ENCODE measurements around the gene DLGAP4. TPM values are rescaled to one million over a fixed set of nuclear protein-coding genes. Genes with fewer than 3 reads are reported as not detected.

The DLGAP4 gene
- total RNA-seq, 1 donor from 2014 or later: 99.1 TPM

DNA sequence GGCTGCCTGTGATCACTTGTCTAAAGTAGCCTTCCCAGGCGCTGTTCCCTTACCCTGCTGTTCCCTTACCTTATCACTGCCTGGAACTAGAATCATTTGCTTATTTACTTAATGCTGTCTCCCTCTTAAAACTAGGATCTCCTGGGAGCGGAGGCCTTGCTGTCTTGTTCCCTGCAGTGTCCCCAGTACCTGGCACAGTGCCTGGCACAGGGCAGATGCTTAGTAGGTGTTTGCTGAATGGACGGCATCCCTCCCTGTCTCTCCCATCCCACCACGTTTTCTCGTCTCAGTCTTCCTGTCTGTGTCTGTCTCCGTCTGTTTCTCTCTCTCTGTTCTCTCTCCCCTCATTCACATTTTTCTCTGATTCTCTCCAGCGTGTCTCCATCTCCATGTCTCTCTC lies 135.3 kb downstream of the DLGAP4 start:
- Mint-ChIP-seq H3K27me3 (ENCODE audit: low read depth) (peaks cover 8% of the 10 kb centered on the region), H3K27ac (no peak overlapping the region), H3K4me1 (no peaks in the 10 kb centered on the region), H3K4me3 (no peak overlapping the region), H3K9me3 (no peaks in the 10 kb centered on the region), H3K36me3 (no peaks in the 10 kb centered on the region)
- TF ChIP-seq, protein P1, sequence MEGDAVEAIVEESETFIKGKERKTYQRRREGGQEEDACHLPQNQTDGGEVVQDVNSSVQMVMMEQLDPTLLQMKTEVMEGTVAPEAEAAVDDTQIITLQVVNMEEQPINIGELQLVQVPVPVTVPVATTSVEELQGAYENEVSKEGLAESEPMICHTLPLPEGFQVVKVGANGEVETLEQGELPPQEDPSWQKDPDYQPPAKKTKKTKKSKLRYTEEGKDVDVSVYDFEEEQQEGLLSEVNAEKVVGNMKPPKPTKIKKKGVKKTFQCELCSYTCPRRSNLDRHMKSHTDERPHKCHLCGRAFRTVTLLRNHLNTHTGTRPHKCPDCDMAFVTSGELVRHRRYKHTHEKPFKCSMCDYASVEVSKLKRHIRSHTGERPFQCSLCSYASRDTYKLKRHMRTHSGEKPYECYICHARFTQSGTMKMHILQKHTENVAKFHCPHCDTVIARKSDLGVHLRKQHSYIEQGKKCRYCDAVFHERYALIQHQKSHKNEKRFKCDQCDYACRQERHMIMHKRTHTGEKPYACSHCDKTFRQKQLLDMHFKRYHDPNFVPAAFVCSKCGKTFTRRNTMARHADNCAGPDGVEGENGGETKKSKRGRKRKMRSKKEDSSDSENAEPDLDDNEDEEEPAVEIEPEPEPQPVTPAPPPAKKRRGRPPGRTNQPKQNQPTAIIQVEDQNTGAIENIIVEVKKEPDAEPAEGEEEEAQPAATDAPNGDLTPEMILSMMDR (IDR thresholded peaks at IDR 0.05; ENCODE audit: unreplicated experiment): no peak
- no peak for DNase-seq (ENCODE audit: low spot score in 2 of 2, unreplicated experiment in 2 of 2)

DNA sequence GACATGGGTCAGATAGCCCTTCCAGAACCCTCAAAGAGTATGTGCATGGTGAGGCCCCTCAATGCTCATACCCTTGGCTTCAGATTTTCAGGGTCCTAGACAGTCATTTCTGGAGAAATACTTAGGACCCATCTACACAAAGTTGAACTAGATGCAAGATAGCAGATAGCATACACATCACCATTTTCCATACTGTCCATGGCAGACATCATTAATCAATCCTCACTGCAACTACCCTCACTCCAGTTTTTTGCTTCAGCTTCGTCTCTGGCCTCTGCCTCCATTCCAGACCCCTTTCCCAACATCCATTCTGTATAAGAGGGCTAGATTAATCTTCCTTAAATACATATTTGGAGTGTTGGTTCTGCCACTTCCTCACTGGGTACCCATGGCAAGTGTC lies 139.7 kb downstream of the DLGAP4 start:
- Mint-ChIP-seq H3K27ac (no peak overlapping the region), H3K27me3 (ENCODE audit: low read depth) (no peaks in the 10 kb centered on the region), H3K36me3 (no peaks in the 10 kb centered on the region), H3K4me3 (no peak overlapping the region), H3K9me3 (peaks cover 9% of the 10 kb centered on the region), H3K4me1 (peaks cover 10% of the 10 kb centered on the region)
- DNase-seq (ENCODE audit: low spot score in 2 of 2, unreplicated experiment in 2 of 2): no peak
- TF ChIP-seq, protein P1 (IDR thresholded peaks at IDR 0.05; ENCODE audit: unreplicated experiment): no peak

GRCh38 chr20:36446557-36446956 lies 140.4 kb downstream of the DLGAP4 start:
- Mint-ChIP-seq H3K9me3 (peaks cover 10% of the 10 kb centered on the region), H3K27me3 (ENCODE audit: low read depth) (no peaks in the 10 kb centered on the region), H3K36me3 (no peaks in the 10 kb centered on the region)

GRCh38 chr20:36447101-36447500 lies 141.0 kb downstream of the DLGAP4 start:
- Mint-ChIP-seq H3K36me3 (no peaks in the 10 kb centered on the region), H3K27me3 (ENCODE audit: low read depth) (no peaks in the 10 kb centered on the region), H3K27ac (peak overlapping the region; percentile 79), H3K9me3 (peaks cover 10% of the 10 kb centered on the region), H3K4me1 (peaks cover 10% of the 10 kb centered on the region), H3K4me3 (no peak overlapping the region)
- no peak for DNase-seq (ENCODE audit: low spot score in 2 of 2, unreplicated experiment in 2 of 2)
- TF ChIP-seq, protein P1 (IDR thresholded peaks at IDR 0.05; ENCODE audit: unreplicated experiment): no peak

More at GRCh38 chr20:36446557-36446956, 140.4 kb downstream of the DLGAP4 start:
- TF ChIP-seq, protein P1 (IDR thresholded peaks at IDR 0.05; ENCODE audit: unreplicated experiment): no peak
- Mint-ChIP-seq H3K4me3 (no peak overlapping the region), H3K27ac (no peak overlapping the region), H3K4me1 (peaks cover 10% of the 10 kb centered on the region)
- DNase-seq (ENCODE audit: low spot score in 2 of 2, unreplicated experiment in 2 of 2): no peak

GRCh38 chr20:36449663-36450062 lies 143.5 kb downstream of the DLGAP4 start:
- Mint-ChIP-seq H3K9me3 (peaks cover 10% of the 10 kb centered on the region), H3K36me3 (no peaks in the 10 kb centered on the region), H3K27ac (no peak overlapping the region), H3K4me3 (no peak overlapping the region), H3K27me3 (ENCODE audit: low read depth) (no peaks in the 10 kb centered on the region), H3K4me1 (peaks cover 14% of the 10 kb centered on the region)
- TF ChIP-seq, protein P1 (IDR thresholded peaks at IDR 0.05; ENCODE audit: unreplicated experiment): no peak
- DNase-seq (ENCODE audit: low spot score in 2 of 2, unreplicated experiment in 2 of 2): no peak

- TF ChIP-seq, protein P1 (IDR thresholded peaks at IDR 0.05; ENCODE audit: unreplicated experiment): no peak
- DNase-seq (ENCODE audit: low spot score in 2 of 2, unreplicated experiment in 2 of 2): no peak
- Mint-ChIP-seq H3K27ac (peak overlapping the region; percentile 75), H3K4me3 (no peak overlapping the region), H3K36me3 (no peaks in the 10 kb centered on the region), H3K27me3 (ENCODE audit: low read depth) (no peaks in the 10 kb centered on the region), H3K4me1 (peaks cover 21% of the 10 kb centered on the region), H3K9me3 (peaks cover 10% of the 10 kb centered on the region)
Observed at GRCh38 chr20:36454332-36454697, 148.2 kb downstream of the DLGAP4 start.

All from mesothelial cell of epicardium (in vitro differentiated cells).